ENCODE data around the gene MEIS2.

MEIS2 gene

GRCh38 chr15:36924034-36924433, 176.3 kb downstream of the MEIS2 start:
- no peak for DNase-seq

- no peak for DNase-seq
These were observed 178.8 kb downstream of the MEIS2 start for GRCh38 chr15:36921484-36922091.

GRCh38 chr15:36917411-36918267, 182.7 kb downstream of the MEIS2 start:
- no peak for DNase-seq

GRCh38 chr15:36914960-36915808, 185.2 kb downstream of the MEIS2 start:
- DNase-seq = no peak

GRCh38 chr15:36914466-36914865, 185.9 kb downstream of the MEIS2 start:
- DNase-seq = no peak

- DNase-seq = no peak
These were observed 188.0 kb downstream of the MEIS2 start for GRCh38 chr15:36912311-36912712.

GRCh38 chr15:36911322-36911944, 188.9 kb downstream of the MEIS2 start:
- no peak for DNase-seq

GRCh38 chr15:36908991-36909390, 191.4 kb downstream of the MEIS2 start:
- DNase-seq = no peak

- no peak for DNase-seq
These were observed 193.1 kb downstream of the MEIS2 start for GRCh38 chr15:36907295-36907694.

GRCh38 chr15:36905908-36906307, 194.4 kb downstream of the MEIS2 start:
- no peak for DNase-seq

- no peak for DNase-seq
These were observed 195.6 kb downstream of the MEIS2 start for GRCh38 chr15:36904715-36905114.

GRCh38 chr15:36903922-36904556, 196.3 kb downstream of the MEIS2 start:
- DNase-seq = no peak

GRCh38 chr15:36903195-36903594, 197.2 kb downstream of the MEIS2 start:
- no peak for DNase-seq

- no peak for DNase-seq
These were observed 199.3 kb downstream of the MEIS2 start for GRCh38 chr15:36901012-36901411.

- DNase-seq = no peak
These were observed 200.7 kb downstream of the MEIS2 start for GRCh38 chr15:36899696-36900095.

GRCh38 chr15:36898536-36899126, 201.7 kb downstream of the MEIS2 start:
- DNase-seq = no peak

GRCh38 chr15:36897834-36898233, 202.5 kb downstream of the MEIS2 start:
- no peak for DNase-seq

GRCh38 chr15:36896949-36897348, 203.4 kb downstream of the MEIS2 start:
- no peak for DNase-seq

GRCh38 chr15:36894075-36894474, 206.3 kb downstream of the MEIS2 start:
- DNase-seq = no peak

GRCh38 chr15:36893276-36893675, 207.1 kb downstream of the MEIS2 start:
- DNase-seq = no peak

GRCh38 chr15:36888011-36888992, 212.0 kb downstream of the MEIS2 start:
- DNase-seq = no peak
